Activated T-cell treated with anti-CD3 and anti-CD28 coated beads, Interleukin-2, amount 50 U/mL, for 4 hours (primary cell): ENCODE data around the gene FBXL13. TPM values are rescaled to one million over a fixed set of nuclear protein-coding genes. Genes with fewer than 3 reads are reported as not detected.
"Not testable (repeated sequence)": the region's sequence is repeated elsewhere in the genome, so short reads cannot be mapped to it uniquely, and the experiment has no call there.

Experiments
- ATAC-seq, 2 donors: fragments of 200-7000 bp; cut with Tn5 transposase; one replicate each; pipeline ENCODE4 v1.10.0; 2021
- DNase-seq: peaks from one replicate; pipeline ENCODE4 v3.0.0-alpha.2; 2020
- H3K27me3 Mint-ChIP-seq: one replicate; pipeline ENCODE4 v1.8.0; 2021; ENCODE audit warnings: low read depth, mixed read lengths
- H3K36me3 Mint-ChIP-seq: one replicate; pipeline ENCODE4 v1.8.0; 2022; ENCODE audit warnings: mixed read lengths; ENCODE audit not compliant: insufficient read depth
- H3K4me1 Mint-ChIP-seq: one replicate; pipeline ENCODE4 v1.8.0; 2021; ENCODE audit warnings: low read depth, mixed read lengths
- H3K4me3 Mint-ChIP-seq: one replicate; pipeline ENCODE4 v1.8.0; 2021; ENCODE audit warnings: mild to moderate bottlenecking, moderate library complexity, mixed read lengths
- H3K9me3 Mint-ChIP-seq: one replicate; pipeline ENCODE4 v1.8.0; 2021; ENCODE audit warnings: mixed read lengths
- total RNA-seq, 3 donors: library from RNA; stranded (reverse); gene quantifications; one replicate each; pipeline ENCODE4 v1.2.1, GENCODE V29; 2021

FBXL13 gene
- total RNA-seq, 3 donors from 2014 or later = 0.84 to 1.1 (median 0.96) TPM

DNA sequence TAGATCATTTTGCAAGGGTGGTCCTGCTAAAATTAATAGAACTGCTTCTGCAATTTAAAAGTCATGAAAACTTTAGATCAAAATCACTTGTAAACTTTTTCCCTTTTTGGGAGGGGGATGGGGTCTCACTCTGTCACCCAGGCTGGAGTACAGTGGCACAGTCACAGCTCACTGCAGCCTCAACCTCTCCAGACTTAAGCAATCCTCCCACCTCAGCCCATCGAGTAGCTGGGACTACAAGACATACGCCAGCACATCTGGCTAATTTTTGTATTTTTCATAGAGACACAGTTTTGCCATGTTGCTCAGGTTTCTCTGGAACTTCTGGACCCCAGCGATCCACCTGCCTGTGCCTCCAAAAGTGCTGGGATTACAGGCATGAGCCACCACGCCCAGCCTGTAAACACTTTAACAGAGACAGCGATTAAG is 82.1 kb downstream of the FBXL13 start:
- ATAC-seq (no peak), DNase-seq (no peak)
- Mint-ChIP-seq H3K27me3 (no peaks in the 10 kb centered on the region), H3K36me3 (no peaks in the 10 kb centered on the region), H3K4me1 (no peaks in the 10 kb centered on the region), H3K9me3 (no peaks in the 10 kb centered on the region), H3K4me3 (no peak overlapping the region)

DNA sequence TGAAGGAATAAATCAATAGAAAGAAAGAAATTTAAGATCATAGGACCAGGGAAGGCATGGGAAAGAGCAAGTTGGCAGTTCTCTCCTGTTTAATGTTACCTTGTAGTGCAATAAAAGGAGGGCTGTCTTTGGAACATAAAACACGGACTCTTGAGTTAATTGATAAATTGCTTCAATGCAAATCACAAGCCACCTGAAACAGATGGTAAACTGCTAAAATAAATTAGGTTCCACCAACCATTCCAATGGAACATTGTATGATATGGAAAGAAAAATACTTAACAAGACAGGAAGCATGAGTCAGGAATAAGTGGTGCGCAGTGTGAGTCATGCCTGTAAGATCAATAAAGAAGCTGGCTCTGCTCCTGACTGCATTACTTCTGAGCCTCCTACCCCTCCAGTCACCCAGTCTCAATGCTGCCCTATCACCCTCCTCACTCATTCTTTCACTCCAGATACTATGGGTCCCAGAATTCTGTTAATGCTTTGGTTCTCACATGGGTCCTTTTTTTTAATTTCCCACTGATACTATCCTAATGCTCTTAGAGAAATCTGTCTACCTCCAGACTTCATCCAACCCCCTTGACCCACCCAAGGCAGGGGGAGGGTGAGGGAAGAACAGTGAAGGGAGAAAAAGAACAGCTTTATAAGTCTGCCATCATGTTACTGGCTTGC is 82.9 kb downstream of the FBXL13 start:
- ATAC-seq (peak; percentile 57 to 59), DNase-seq (no peak)
- Mint-ChIP-seq H3K4me1 (no peaks in the 10 kb centered on the region), H3K36me3 (no peaks in the 10 kb centered on the region), H3K4me3 (no peak overlapping the region), H3K9me3 (no peaks in the 10 kb centered on the region), H3K27me3 (no peaks in the 10 kb centered on the region)

- no peak for DNase-seq
- no peak for ATAC-seq
- no peak overlapping the region for H3K4me3 Mint-ChIP-seq
- H3K9me3 Mint-ChIP-seq = no peaks in the 10 kb centered on the region
- no peaks in the 10 kb centered on the region for H3K36me3 Mint-ChIP-seq
- H3K4me1 Mint-ChIP-seq = no peaks in the 10 kb centered on the region
- H3K27me3 Mint-ChIP-seq = no peaks in the 10 kb centered on the region
Measured at GRCh38 chr7:102991077-102991539, 83.5 kb downstream of the FBXL13 start.

DNA sequence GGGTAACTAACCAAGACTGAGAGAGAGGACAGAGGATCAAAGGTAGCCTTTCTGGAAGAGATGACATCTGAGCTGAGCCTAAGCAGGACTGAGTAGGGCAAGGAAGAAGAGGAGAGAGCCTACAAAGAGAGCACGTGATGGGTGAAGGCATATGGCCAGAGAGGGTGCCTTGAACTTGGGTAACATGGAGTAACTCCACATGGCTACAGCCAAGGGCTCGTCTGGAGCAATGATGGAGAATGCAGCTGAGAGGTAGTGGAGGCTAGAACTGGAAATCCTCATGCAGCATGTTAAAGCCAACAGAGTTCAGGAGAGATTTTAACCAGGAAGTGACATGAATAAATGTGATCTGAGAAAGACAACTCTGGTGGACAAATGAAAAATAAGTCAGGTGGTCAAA is 84.0 kb downstream of the FBXL13 start:
- no peaks in the 10 kb centered on the region for H3K36me3 Mint-ChIP-seq

GRCh38 chr7:102988631-102989560 is 85.7 kb downstream of the FBXL13 start:
- Mint-ChIP-seq H3K36me3 (no peaks in the 10 kb centered on the region), H3K4me3 (no peak overlapping the region), H3K9me3 (no peaks in the 10 kb centered on the region), H3K27me3 (no peaks in the 10 kb centered on the region), H3K4me1 (no peaks in the 10 kb centered on the region)
- ATAC-seq (no peak), DNase-seq (no peak)

More for the DNA sequence above, 84.0 kb downstream of the FBXL13 start:
- no peaks in the 10 kb centered on the region for H3K9me3 Mint-ChIP-seq
- H3K4me1 Mint-ChIP-seq = no peaks in the 10 kb centered on the region
- no peak overlapping the region for H3K4me3 Mint-ChIP-seq
- no peak for DNase-seq
- ATAC-seq = no peak
- H3K27me3 Mint-ChIP-seq = no peaks in the 10 kb centered on the region

- Mint-ChIP-seq H3K36me3 (no peaks in the 10 kb centered on the region), H3K27me3 (no peaks in the 10 kb centered on the region), H3K9me3 (no peaks in the 10 kb centered on the region), H3K4me3 (no peak overlapping the region), H3K4me1 (no peaks in the 10 kb centered on the region)
- ATAC-seq (no peak), DNase-seq (no peak)
Measured at GRCh38 chr7:102988088-102988487, 86.5 kb downstream of the FBXL13 start.

GRCh38 chr7:102985176-102985783 is 89.3 kb downstream of the FBXL13 start:
- H3K36me3 Mint-ChIP-seq = no peaks in the 10 kb centered on the region
- H3K27me3 Mint-ChIP-seq = no peaks in the 10 kb centered on the region
- H3K4me3 Mint-ChIP-seq = no peak overlapping the region
- ATAC-seq (no peak), DNase-seq (no peak)
- H3K9me3 Mint-ChIP-seq = no peaks in the 10 kb centered on the region
- H3K4me1 Mint-ChIP-seq = no peaks in the 10 kb centered on the region

DNA sequence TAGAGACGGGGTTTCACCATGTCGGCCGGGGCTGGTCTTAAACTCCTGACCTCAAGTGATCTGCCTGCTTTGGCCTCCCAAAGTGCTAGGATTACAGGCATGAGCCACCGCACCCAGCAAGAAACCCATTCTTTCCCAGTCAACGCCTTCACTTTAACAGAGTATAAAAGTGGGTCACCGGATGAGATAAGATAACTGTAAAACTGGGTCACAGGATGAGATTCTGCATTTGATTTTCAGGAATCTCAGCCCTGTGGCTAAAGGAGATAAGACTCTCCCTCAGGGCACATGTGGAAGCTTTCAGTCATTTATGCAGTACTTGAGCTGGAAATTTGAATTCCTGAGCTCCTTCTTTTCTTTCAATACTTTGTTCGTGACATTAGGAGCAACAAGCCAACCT is 91.0 kb downstream of the FBXL13 start:
- DNase-seq = no peak
- no peaks in the 10 kb centered on the region for H3K36me3 Mint-ChIP-seq
- H3K27me3 Mint-ChIP-seq = no peaks in the 10 kb centered on the region
- ATAC-seq = no peak
- H3K4me1 Mint-ChIP-seq = no peaks in the 10 kb centered on the region
- no peaks in the 10 kb centered on the region for H3K9me3 Mint-ChIP-seq
- no peak overlapping the region for H3K4me3 Mint-ChIP-seq

- H3K9me3 Mint-ChIP-seq = no peaks in the 10 kb centered on the region
- H3K27me3 Mint-ChIP-seq = no peaks in the 10 kb centered on the region
- no peak for ATAC-seq
- no peaks in the 10 kb centered on the region for H3K36me3 Mint-ChIP-seq
- H3K4me1 Mint-ChIP-seq = no peaks in the 10 kb centered on the region
- H3K4me3 Mint-ChIP-seq = no peak overlapping the region
- DNase-seq = no peak
Measured at GRCh38 chr7:102982235-102982634, 92.4 kb downstream of the FBXL13 start.

GRCh38 chr7:102981451-102981850 is 93.1 kb downstream of the FBXL13 start:
- no peak overlapping the region for H3K4me3 Mint-ChIP-seq
- no peak for DNase-seq
- no peaks in the 10 kb centered on the region for H3K4me1 Mint-ChIP-seq
- H3K36me3 Mint-ChIP-seq = no peaks in the 10 kb centered on the region
- H3K27me3 Mint-ChIP-seq = no peaks in the 10 kb centered on the region
- H3K9me3 Mint-ChIP-seq = no peaks in the 10 kb centered on the region
- no peak for ATAC-seq

DNA sequence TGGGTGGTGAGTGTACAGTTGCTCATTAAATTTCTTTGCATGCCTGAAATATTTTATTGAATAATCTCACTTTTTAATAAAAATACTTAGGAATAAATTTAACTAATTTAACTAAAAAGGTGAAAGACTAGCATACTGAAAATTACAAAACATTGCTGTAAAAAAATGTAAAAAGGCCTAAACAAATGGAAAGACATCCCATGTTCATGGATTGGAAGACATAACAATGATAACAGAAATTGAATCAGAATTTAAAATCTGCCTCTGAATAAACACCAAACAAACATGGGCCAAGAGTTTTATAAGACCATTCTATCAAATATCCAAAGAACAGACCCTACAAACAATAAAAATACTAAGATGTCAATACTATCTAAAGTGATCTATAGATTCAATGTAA is 94.9 kb downstream of the FBXL13 start:
- no peak for ATAC-seq
- H3K27me3 Mint-ChIP-seq = no peaks in the 10 kb centered on the region

DNA sequence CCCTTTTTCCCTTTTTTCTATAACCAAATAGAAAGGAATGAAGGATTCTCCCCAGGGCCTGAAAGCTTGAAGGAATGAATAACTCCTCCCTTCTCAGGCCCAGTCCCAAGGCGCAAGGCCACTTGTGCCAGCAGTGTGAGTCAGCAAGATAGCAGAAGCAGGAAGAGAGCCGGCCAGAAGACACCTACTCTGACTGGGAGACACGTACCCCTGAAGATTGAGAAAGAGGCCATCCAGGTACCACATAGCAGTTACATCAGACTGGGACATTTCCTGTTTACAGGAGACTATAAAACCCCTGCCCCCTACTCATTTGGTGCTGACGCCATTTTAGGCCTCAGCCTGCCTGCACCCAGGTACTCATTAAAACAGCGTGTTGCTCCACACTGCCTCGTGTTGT is 96.3 kb downstream of the FBXL13 start:
- Mint-ChIP-seq H3K9me3 (no peaks in the 10 kb centered on the region), H3K4me1 (no peaks in the 10 kb centered on the region), H3K36me3 (no peaks in the 10 kb centered on the region), H3K4me3 (no peak overlapping the region), H3K27me3 (no peaks in the 10 kb centered on the region)
- DNase-seq = no peak
- no peak for ATAC-seq

More for the DNA sequence above, 94.9 kb downstream of the FBXL13 start:
- no peak for DNase-seq
- Mint-ChIP-seq H3K36me3 (no peaks in the 10 kb centered on the region), H3K9me3 (no peaks in the 10 kb centered on the region), H3K4me3 (no peak overlapping the region), H3K4me1 (no peaks in the 10 kb centered on the region)

DNA sequence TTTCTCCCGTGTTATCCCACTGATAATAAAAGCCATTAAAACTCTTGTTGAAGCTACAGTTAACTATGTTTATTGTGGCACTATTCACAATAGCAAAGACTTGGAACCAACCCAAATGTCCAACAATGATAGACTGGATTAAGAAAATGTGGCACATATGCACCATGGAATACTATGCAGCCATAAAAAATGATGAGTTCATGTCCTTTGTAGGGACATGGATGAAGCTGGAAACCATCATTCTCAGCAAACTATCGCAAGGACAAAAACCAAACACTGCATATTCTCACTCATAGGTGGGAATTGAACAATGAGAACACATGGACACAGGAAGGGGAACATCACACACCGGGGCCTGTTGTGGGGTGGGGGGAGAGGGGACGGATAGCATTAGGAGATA is 97.0 kb downstream of the FBXL13 start:
- H3K27me3 Mint-ChIP-seq, ATAC-seq, H3K4me1 Mint-ChIP-seq, H3K9me3 Mint-ChIP-seq, DNase-seq, H3K4me3 Mint-ChIP-seq, H3K36me3 Mint-ChIP-seq: not testable (repeated sequence)

- no peaks in the 10 kb centered on the region for H3K36me3 Mint-ChIP-seq
- no peak overlapping the region for H3K4me3 Mint-ChIP-seq
- no peaks in the 10 kb centered on the region for H3K27me3 Mint-ChIP-seq
- no peaks in the 10 kb centered on the region for H3K9me3 Mint-ChIP-seq
- H3K4me1 Mint-ChIP-seq = no peaks in the 10 kb centered on the region
- ATAC-seq (no peak), DNase-seq (no peak)
Measured at GRCh38 chr7:102976493-102976892, 98.1 kb downstream of the FBXL13 start.
